Measurements from ENCODE around the gene UCN3. TPM values are rescaled to one million over a fixed set of nuclear protein-coding genes. Genes with fewer than 3 reads are reported as not detected.

UCN3 gene
- total RNA-seq, 6 experiments from 2014 or later = not detected

- intact Hi-C loops (cut with DNase I) = no loop called here
- H3K9me3 ChIP-seq = no peaks in the 10 kb centered on the region
- 54% methylated on average over 2 of the region's 2 CpGs for WGBS (ENCODE audit: insufficient coverage, low coverage, low lambda C conversion rate, missing lambda C conversion rate)
- H3K4me3 ChIP-seq = no peak overlapping the region
- ATAC-seq = peak in 1 of 4 donors; percentile 22
- H3K4me1 ChIP-seq = no peaks in the 10 kb centered on the region
- no peaks in the 10 kb centered on the region for H3K36me3 ChIP-seq
- H3K27ac ChIP-seq = no peak overlapping the region
- TF ChIP-seq POLR2A (IDR thresholded peaks at IDR 0.05) (no peak), CTCF (IDR thresholded peaks at IDR 0.05) (no peak)
- H3K27me3 ChIP-seq = no peaks in the 10 kb centered on the region
- DNase-seq = no peak
Observed at GRCh38 chr10:5349362-5349761, 15.4 kb upstream of the UCN3 start.

- no peak for ATAC-seq
- no peak for DNase-seq
- intact Hi-C loops (cut with DNase I) = no loop called here
- WGBS (ENCODE audit: insufficient coverage, low coverage, low lambda C conversion rate, missing lambda C conversion rate) = 65% methylated on average over 3 of the region's 3 CpGs
- H3K9me3 ChIP-seq = no peaks in the 10 kb centered on the region
- H3K4me3 ChIP-seq = no peak overlapping the region
- H3K27ac ChIP-seq = no peak overlapping the region
- H3K4me1 ChIP-seq = no peaks in the 10 kb centered on the region
- TF ChIP-seq POLR2A (IDR thresholded peaks at IDR 0.05) = no peak
- TF ChIP-seq CTCF (IDR thresholded peaks at IDR 0.05) = no peak
- no peaks in the 10 kb centered on the region for H3K36me3 ChIP-seq
- H3K27me3 ChIP-seq = no peaks in the 10 kb centered on the region
Observed at GRCh38 chr10:5354068-5354467, 10.7 kb upstream of the UCN3 start.

- ATAC-seq = no peak
Observed at GRCh38 chr10:5355594-5356301, 9.0 kb upstream of the UCN3 start.

GRCh38 chr10:5356302-5356763 is 8.4 kb upstream of the UCN3 start:
- Histone ChIP-seq H3K27me3 (no peaks in the 10 kb centered on the region), H3K27ac (no peak overlapping the region), H3K4me1 (no peaks in the 10 kb centered on the region), H3K9me3 (no peaks in the 10 kb centered on the region), H3K4me3 (no peak overlapping the region), H3K36me3 (no peaks in the 10 kb centered on the region)
- no peak for DNase-seq
- WGBS (ENCODE audit: insufficient coverage, low coverage, low lambda C conversion rate, missing lambda C conversion rate) = 69% methylated on average over 4 of the region's 4 CpGs
- ATAC-seq = no peak
- intact Hi-C loops (cut with DNase I) = no loop called here
- TF ChIP-seq CTCF (IDR thresholded peaks at IDR 0.05) (no peak), POLR2A (IDR thresholded peaks at IDR 0.05) (no peak)

More at GRCh38 chr10:5355594-5356301, 9.0 kb upstream of the UCN3 start:
- TF ChIP-seq CTCF (IDR thresholded peaks at IDR 0.05) (no peak), POLR2A (IDR thresholded peaks at IDR 0.05) (no peak)
- H3K27me3 ChIP-seq = no peaks in the 10 kb centered on the region
- H3K4me3 ChIP-seq = no peak overlapping the region
- H3K9me3 ChIP-seq = no peaks in the 10 kb centered on the region
- no peak for DNase-seq
- H3K36me3 ChIP-seq = no peaks in the 10 kb centered on the region
- 68% methylated on average over 3 of the region's 6 CpGs for WGBS (ENCODE audit: insufficient coverage, low coverage, low lambda C conversion rate, missing lambda C conversion rate)
- intact Hi-C loops (cut with DNase I) = no loop called here
- no peaks in the 10 kb centered on the region for H3K4me1 ChIP-seq
- H3K27ac ChIP-seq = no peak overlapping the region

All from right lobe of liver (tissue), 6 donors.